KOPT-K1 (cell line): ENCODE results near the gene AICDA.
"Not testable (repeated sequence)": the region's sequence is repeated elsewhere in the genome, so short reads cannot be mapped to it uniquely, and the experiment has no call there.

Experiments
- H3K27ac ChIP-seq: fragments of 200-600 bp; sonication (generic); 2 replicates; pipeline ENCODE4 v1.5.1; 2016; ENCODE audit warnings: antibody characterized with exemption, mild to moderate bottlenecking, low read depth, low read length; ENCODE audit not compliant: poor library complexity, severe bottlenecking
- H3K36me3 ChIP-seq: fragments of 200-600 bp; sonication (generic); 2 replicates; pipeline ENCODE4 v1.5.1; 2017; ENCODE audit warnings: antibody characterized with exemption, mild to moderate bottlenecking, low read length, moderate library complexity; ENCODE audit not compliant: insufficient read depth
- H3K9me3 ChIP-seq: fragments of 200-600 bp; sonication (generic); 2 replicates; pipeline ENCODE4 v1.5.1; 2017; ENCODE audit warnings: antibody characterized with exemption, low read length, mild to moderate bottlenecking; ENCODE audit not compliant: insufficient read depth, poor library complexity, severe bottlenecking

The AICDA gene

DNA sequence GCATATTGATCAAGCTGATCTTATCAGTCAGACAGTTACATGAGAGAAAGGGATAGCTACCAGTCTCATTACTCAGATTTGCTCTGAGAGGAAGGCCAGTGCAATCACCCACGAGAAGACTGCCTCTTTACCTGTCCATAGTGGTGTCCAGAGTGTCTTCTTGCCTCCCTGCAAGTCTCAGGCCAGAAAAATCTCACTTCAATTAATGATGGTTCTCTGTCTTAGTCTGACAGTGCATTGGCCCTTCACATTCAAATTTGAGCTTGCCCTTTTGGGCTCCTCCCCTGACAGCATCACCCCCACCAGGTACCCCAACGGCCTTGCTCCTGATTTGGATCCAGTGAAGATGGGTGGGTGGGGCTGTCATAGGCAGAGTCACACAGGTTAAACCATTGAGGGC is at the start of gene AICDA:
Gene AICDA (minus strand): TSS at position 231 of the 400 bp plus-strand sequence. CDS start 92 bp downstream, at position 139.
- no peaks in the 10 kb centered on the region for H3K9me3 ChIP-seq
- H3K36me3 ChIP-seq: no peaks in the 10 kb centered on the region
- H3K27ac ChIP-seq: no peak within 1 kb of the TSS

DNA sequence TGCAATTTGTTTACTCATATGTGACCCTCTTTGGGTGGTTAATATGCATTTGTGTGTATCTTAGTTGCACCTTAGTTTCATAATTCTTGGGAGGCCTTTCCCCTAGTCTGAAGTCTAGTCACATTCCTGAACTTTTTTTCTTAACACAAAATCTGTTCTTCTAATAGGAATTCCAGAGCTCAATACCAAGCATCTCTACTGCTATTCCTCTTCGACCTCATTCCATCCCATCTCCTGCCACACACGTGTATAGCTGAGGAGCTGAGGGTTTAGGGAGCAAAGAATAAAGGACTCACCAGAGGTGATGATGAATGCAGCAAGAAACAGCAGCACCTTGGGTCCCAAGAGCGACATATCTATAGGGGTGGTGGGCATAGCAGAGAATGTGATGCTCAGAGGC is 49.1 kb upstream of the AICDA start:
- H3K27ac ChIP-seq: no peak overlapping the region
- H3K9me3 ChIP-seq: no peaks in the 10 kb centered on the region
- no peaks in the 10 kb centered on the region for H3K36me3 ChIP-seq

DNA sequence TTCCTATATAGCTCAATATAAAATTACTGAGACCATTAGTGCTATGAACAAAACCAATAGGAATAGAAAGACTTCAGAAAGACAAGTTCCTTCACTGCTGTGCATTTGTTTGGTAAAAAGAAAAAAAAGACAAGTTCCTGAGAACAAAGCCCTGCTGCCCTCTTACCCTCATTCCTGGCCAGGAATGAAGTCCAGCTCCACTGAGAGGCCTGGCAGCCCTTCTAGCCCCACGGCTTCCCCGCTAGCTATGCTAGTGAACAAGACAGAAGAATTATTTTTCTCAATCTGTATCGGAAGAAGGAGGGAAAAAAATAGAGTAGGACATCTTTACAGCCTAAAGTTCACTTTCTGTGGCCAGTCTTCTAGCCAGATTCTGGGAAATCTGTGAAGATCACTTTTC is 48.4 kb upstream of the AICDA start:
- H3K9me3 ChIP-seq: no peaks in the 10 kb centered on the region
- no peak overlapping the region for H3K27ac ChIP-seq
- no peaks in the 10 kb centered on the region for H3K36me3 ChIP-seq

DNA sequence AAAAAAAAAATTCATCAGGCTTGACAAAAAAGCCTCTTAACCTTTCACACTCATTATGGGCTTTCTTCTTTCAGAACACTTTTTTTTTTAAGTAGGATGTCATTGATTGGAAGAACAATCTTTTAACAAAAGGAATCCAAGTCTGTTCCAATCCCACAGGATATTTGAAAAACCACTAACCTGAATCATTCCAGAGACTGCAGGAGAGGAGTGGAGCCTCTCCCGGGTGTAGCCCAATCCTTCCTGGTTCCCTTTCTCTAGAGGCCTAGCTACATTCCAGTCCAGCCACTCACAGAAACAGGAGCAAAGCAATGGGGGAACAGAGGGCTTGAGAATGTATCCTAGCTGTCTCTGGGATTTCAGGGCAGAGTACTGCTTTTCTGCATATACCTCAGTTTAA is 45.7 kb upstream of the AICDA start:
- Histone ChIP-seq H3K36me3 (no peaks in the 10 kb centered on the region), H3K9me3 (no peaks in the 10 kb centered on the region), H3K27ac (no peak overlapping the region)

DNA sequence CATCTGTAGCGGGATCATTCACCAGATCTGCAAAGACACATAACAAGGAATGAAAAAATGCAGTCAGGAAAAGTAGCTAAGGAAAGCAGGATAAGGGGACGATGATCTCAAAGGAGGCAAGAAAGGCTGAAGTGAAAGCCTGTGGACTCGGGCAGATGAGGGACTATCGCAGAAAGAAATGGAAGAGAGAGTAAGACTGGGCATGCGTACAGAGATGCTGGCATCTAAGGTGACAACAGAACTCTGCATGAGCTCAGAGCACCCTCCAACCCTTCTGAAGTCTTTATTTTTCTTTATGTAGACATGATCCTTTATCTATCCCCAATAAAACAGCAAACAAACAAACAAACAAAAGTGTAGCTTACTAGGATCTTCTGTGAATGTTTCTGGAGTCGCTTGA is 42.8 kb upstream of the AICDA start:
- no peak overlapping the region for H3K27ac ChIP-seq
- H3K9me3 ChIP-seq: no peaks in the 10 kb centered on the region
- no peaks in the 10 kb centered on the region for H3K36me3 ChIP-seq

DNA sequence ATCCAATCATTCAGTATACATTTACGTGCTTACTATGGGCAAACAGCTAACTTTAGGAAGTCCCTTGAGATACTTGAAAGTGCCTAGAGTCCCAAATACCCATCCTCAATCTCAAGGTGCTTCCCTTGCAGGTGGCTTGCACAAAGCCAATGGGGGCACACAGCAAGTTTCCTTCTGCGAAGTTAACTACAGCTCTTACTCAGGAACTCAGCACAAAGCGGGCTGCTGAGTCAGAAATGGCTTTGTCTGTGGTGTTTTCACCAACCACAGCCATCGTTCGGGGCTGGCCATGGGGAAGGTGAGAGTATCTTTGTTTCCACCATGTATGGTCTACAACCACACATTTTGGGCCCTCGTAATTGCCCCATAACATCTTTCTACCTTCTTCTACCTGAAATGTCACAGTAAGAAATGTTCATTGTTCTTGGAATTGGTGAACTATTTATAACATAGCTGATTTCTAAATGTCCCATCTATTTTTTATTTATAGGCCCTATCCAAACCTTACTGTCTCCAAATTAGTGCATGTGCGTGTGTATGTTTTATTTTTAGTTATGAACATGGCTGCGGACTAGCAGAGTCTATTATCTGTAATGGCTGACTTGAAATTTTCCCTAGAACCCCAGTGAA is 36.0 kb upstream of the AICDA start:
- Histone ChIP-seq H3K27ac (no peak overlapping the region), H3K9me3 (no peaks in the 10 kb centered on the region), H3K36me3 (no peaks in the 10 kb centered on the region)

DNA sequence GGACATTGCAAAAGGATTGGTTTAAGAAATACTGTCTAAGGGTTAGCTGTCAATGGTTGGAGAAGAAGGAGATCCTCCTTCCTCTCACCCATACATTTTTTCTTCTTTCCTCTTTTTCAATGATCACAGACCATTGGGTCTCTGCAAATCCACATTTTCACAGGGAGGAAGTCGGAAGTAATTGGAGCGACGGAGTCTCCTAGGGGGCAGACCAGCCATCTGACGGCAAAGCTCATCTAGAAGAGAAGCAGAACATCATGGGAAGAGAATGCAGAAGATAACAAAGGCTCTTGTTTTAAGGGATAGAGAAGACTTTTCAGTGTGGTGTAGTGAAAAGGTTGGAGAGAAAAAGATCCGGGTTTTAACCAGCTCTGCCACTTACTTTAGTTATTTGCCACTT is 35.3 kb upstream of the AICDA start:
- no peaks in the 10 kb centered on the region for H3K9me3 ChIP-seq
- no peaks in the 10 kb centered on the region for H3K36me3 ChIP-seq
- H3K27ac ChIP-seq: no peak overlapping the region

DNA sequence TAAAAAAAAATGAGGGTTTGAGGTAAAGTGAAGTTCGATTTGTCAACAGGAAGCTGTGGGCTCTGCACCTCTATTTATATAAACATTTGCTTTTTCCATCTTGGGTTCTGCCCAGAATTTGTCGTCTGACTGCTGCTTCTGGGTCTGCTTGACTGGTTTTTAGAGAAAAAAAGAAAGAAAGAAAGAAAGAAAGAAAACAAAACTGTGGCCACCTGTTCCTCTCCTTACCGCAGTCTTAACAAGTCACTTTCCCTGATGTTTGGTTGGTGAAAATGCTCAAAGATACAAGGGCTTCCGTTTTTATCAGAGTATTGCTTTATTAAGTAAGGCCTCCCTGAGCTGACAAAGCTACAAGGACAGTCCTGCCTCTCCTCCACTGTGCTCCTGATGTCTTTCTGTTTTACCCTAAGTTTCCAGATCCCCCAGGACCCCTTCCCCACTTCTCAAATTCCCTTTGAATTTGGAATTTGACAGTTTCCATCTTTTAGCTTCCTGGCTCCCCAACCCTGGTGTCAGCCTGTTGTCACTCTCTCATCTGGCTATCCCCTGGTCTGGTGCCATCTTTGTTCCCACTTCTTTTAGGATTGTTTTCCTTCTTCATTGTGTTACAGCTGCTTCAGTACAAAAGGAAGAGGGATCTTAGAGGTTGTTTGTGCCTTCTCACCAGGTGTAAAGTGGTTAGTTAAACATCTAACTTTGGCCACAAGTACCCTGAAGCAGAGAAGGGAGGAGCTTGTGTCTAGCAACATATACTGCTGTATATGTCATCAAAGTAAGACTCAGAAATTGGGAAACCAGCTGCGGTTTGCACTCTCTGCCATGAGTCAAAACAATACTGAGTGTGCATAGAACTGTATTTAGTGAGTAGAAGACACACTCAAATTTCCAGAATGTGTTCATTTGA is 31.9 kb upstream of the AICDA start:
- Histone ChIP-seq H3K36me3 (no peaks in the 10 kb centered on the region), H3K9me3 (no peaks in the 10 kb centered on the region), H3K27ac (peak overlapping the region; percentile 63)

DNA sequence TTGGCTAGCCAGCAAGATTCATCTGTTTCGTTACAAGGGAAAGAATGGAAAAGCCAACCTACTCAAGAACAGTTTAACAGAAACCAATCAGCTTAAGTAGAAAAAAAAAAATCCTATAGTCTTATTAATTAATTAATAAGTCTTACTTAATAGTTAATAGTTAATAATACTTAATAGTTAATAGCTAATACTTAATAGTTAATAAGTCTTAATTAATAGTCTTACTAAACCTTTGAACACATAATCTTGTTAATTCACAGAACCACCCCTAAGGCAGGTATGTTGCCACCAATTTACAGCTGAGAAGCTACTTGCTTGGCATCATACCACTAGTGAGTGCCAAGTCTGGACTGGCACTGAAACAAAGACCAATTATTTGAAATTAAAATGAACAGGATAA is 30.1 kb upstream of the AICDA start:
- H3K36me3 ChIP-seq: no peaks in the 10 kb centered on the region
- no peaks in the 10 kb centered on the region for H3K9me3 ChIP-seq
- no peak overlapping the region for H3K27ac ChIP-seq

DNA sequence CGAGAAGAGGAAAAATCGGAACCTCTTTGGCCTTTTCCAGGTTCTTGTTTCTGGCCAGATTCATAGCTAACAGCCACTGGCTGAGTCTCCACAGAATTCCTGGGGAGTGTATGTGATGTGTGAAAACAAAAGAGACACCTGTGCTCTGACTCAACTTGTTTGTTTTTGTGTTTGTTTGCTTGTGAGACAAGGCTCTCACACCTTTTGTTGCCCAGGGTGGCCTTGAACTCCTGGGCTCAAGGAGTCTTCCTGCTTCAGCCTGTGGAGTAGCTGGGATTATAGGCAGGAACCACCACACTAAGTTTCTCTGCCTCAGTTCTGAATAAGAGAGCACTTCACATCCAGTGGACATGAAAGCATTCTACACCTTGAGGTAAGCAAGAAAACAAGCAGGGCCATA is 27.3 kb upstream of the AICDA start:
- Histone ChIP-seq H3K9me3 (no peaks in the 10 kb centered on the region), H3K36me3 (no peaks in the 10 kb centered on the region), H3K27ac (no peak overlapping the region)

DNA sequence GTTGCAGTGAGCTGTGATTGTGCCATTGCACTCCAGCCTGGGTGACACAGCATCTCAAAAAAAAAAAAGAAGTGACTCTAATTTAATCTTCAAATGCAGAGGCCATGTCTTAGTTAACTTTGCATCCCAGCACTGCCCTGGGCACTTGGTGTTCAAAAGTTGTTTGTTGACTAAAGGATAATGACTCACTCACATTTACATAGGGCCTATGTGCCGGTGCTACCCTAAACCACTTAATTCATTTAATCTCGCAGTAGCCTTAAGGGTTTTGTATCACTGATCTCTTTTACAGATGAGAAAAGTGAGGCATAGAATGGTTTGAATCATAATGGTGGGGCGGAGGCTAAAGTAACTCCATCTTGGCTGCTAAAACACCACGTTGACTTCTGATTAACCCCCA is 26.3 kb upstream of the AICDA start:
- H3K9me3 ChIP-seq: no peaks in the 10 kb centered on the region
- no peak overlapping the region for H3K27ac ChIP-seq
- H3K36me3 ChIP-seq: no peaks in the 10 kb centered on the region

DNA sequence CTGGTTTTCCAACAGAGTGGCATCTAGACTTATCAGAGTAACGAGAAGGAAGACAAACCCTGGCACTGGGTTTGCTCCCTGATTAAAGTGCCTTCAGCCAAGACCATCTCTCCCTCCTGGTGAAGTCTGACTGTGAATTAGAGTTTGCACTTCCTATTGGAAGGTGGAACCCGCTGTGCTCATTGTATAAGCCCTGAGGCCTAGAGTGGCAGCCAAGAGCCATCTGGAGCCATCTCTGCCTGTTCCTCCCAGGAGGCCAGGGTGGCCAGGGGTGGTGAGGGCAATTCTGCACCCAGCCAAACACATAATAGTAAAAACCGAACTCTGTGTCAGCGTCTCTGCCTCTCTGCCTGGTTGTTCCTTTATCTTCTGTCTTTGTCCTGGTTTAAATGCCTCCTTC is 25.0 kb upstream of the AICDA start:
- no peak overlapping the region for H3K27ac ChIP-seq
- H3K36me3 ChIP-seq: no peaks in the 10 kb centered on the region

DNA sequence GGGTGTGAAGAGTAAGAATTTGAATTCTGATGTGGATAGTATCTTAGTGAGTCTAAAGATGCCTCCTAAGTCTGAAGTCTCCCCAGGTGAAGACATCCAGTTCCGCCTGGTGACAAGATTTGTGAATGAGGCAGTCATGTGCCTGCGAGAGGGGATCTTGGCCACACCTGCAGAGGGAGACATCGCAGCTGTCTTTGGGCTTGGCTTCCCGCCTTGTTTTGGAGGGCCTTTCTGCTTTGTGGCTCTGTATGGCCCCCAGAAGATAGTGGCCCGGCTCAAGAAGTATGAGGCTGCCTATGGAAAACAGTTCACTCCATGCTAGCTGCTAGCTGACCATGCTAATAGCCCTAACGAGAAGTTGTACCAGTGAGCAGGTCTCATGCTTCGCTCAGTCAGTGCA is 24.6 kb upstream of the AICDA start:
- H3K27ac ChIP-seq: no peak overlapping the region
- no peaks in the 10 kb centered on the region for H3K9me3 ChIP-seq
- no peaks in the 10 kb centered on the region for H3K36me3 ChIP-seq

More for the DNA sequence above, 25.0 kb upstream of the AICDA start:
- no peaks in the 10 kb centered on the region for H3K9me3 ChIP-seq

DNA sequence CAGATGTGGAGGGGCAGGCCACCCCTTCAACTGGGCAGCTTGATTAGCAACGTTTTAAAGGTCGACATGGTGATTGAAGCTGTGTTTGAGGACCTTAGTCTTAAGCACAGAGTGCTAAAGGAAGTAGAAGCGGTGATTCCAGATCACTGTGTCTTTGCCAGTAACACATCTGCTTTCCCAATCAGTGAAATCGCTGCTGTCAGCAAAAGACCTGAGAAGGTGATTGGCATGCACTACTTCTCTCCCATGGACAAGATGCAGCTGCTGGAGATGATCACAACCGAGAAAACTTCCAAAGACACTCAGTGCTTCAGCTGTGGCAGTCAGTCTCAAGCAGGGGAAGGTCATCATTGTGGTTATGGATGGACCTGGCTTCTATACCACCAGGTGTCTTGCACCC is 23.9 kb upstream of the AICDA start:
- no peaks in the 10 kb centered on the region for H3K36me3 ChIP-seq
- H3K9me3 ChIP-seq: no peaks in the 10 kb centered on the region
- no peak overlapping the region for H3K27ac ChIP-seq

DNA sequence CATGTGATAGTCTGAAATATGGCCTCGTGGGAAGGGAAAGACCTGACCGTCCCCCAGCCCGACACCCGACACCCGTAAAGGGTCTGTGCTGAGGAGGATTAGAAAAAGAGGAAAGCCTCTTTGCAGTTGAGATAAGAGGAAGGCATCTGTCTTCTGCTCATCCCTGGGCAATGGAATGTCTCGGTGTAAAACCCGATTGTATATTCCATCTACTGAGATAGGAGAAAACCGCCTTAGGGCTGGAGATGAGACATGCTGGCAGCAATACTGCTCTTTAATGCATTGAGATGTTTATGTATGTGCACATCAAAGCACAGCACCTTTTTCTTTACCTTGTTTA is 23.3 kb upstream of the AICDA start:
- not testable (repeated sequence) for H3K36me3 ChIP-seq, H3K27ac ChIP-seq, H3K9me3 ChIP-seq
